Astrocyte (in vitro differentiated cells and primary cell): ENCODE results near the gene FXYD4.

Experiments used
- EZH2 ChIP-seq: IDR thresholded peaks from 2 replicates; pipeline ENCODE4 v1.6.1; 2012; ENCODE audit warnings: mild to moderate bottlenecking, low read length, inconsistent platforms; ENCODE audit not compliant: insufficient read depth
- TF ChIP-seq, protein P1 (sequence below): IDR thresholded peaks from 2 replicates; pipeline ENCODE4 v1.5.1; 2011; ENCODE audit warnings: low read depth, mild to moderate bottlenecking, inconsistent platforms, low read length, moderate library complexity; ENCODE audit not compliant: insufficient read depth

DNA sequence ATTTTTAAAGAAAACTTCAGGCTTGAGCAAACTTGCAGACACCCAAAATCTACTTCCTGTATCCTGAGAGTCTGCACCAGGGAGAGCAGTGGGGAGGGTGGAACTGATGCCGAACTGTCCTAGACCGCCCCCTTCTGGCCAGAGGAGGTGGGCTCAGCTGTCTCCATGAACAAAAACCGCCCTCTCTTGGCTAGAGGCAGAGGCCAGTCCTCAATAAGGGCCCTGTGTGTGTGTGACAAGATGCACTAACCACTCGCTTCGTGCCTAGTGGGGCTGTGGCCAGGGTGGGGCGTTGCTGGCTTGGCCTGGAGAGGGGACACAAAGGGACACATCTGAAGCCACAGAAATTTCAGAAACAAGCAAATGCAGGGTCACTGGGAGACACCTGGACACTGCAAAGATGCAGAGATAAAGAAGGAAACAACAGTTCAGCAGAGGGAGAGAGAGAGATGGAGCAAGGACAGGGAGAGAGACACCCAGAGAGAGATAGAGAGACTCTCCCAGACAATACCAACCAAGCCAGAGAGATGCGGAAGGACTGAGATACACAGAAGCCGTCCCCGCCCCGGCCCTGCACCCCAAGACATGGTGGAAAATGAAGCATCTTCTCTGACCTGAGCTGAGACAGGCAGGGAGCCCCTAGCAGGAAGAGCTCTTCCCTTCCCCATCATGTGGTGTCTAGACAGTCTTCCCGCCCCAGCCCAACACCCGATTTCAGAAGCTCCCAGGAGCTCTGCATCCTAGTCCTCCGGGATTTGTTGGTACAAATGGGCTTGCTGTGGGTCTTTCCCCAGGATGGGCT lies 22.7 kb upstream of the FXYD4 start:
- TF ChIP-seq, protein P1, sequence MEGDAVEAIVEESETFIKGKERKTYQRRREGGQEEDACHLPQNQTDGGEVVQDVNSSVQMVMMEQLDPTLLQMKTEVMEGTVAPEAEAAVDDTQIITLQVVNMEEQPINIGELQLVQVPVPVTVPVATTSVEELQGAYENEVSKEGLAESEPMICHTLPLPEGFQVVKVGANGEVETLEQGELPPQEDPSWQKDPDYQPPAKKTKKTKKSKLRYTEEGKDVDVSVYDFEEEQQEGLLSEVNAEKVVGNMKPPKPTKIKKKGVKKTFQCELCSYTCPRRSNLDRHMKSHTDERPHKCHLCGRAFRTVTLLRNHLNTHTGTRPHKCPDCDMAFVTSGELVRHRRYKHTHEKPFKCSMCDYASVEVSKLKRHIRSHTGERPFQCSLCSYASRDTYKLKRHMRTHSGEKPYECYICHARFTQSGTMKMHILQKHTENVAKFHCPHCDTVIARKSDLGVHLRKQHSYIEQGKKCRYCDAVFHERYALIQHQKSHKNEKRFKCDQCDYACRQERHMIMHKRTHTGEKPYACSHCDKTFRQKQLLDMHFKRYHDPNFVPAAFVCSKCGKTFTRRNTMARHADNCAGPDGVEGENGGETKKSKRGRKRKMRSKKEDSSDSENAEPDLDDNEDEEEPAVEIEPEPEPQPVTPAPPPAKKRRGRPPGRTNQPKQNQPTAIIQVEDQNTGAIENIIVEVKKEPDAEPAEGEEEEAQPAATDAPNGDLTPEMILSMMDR, result peak; percentile 95
- no peak for TF ChIP-seq EZH2
